Stimulated activated naive CD4-positive, alpha-beta T cell (primary cell): Measurements from ENCODE around the gene DHRS1.

Source experiments
- DNase-seq, 6 experiments: peaks; one replicate each; lab custom pipeline; 2025; lab: John Stamatoyannopoulos, UW

DHRS1 gene

GRCh38 chr14:24263848-24264247 is 35.7 kb downstream of the DHRS1 start:
- no peak for DNase-seq

GRCh38 chr14:24262821-24263733 is 36.5 kb downstream of the DHRS1 start, which contains the start of gene TGM1:
TGM1 (minus strand) TSS chr14:24263177; CDS start chr14:24262352, 825 bp downstream.
- DNase-seq, result no peak

GRCh38 chr14:24261969-24262327 is 37.6 kb downstream of the DHRS1 start:
- no peak for DNase-seq

- no peak for DNase-seq
Measured at GRCh38 chr14:24261256-24261968, 38.2 kb downstream of the DHRS1 start.

- no peak for DNase-seq
Measured at GRCh38 chr14:24260780-24261157, 38.8 kb downstream of the DHRS1 start.

- no peak for DNase-seq
Measured at GRCh38 chr14:24260026-24260779, 39.4 kb downstream of the DHRS1 start.

- no peak for DNase-seq
Measured at GRCh38 chr14:24259282-24260025, 40.1 kb downstream of the DHRS1 start.

GRCh38 chr14:24258548-24259265 is 40.9 kb downstream of the DHRS1 start:
- DNase-seq, result no peak

- no peak for DNase-seq
Measured at GRCh38 chr14:24258119-24258518, 41.5 kb downstream of the DHRS1 start.

- no peak for DNase-seq
Measured at GRCh38 chr14:24256960-24257359, 42.6 kb downstream of the DHRS1 start.

GRCh38 chr14:24255931-24256711 is 43.5 kb downstream of the DHRS1 start:
- no peak for DNase-seq

GRCh38 chr14:24255438-24255837 is 44.1 kb downstream of the DHRS1 start:
- DNase-seq, result no peak

- no peak for DNase-seq
Measured at GRCh38 chr14:24254630-24255392, 44.8 kb downstream of the DHRS1 start.

GRCh38 chr14:24253936-24254335 is 45.6 kb downstream of the DHRS1 start:
- DNase-seq, result no peak

- DNase-seq, result no peak
Measured at GRCh38 chr14:24252289-24253124, 47.1 kb downstream of the DHRS1 start.

- no peak for DNase-seq
Measured at GRCh38 chr14:24251880-24252288, 47.7 kb downstream of the DHRS1 start.

GRCh38 chr14:24250354-24250753 is 49.2 kb downstream of the DHRS1 start:
- DNase-seq, result no peak

GRCh38 chr14:24249230-24250021 is 50.2 kb downstream of the DHRS1 start:
- no peak for DNase-seq
